HG02623 (cell line): Measurements from ENCODE around the gene ZNF408.
"Not testable (repeated sequence)": the region's sequence is repeated elsewhere in the genome, so short reads cannot be mapped to it uniquely, and the experiment has no call there.

ENCODE experiments used
- ATAC-seq: cut with Tn5 transposase; IDR thresholded peaks from one replicate; pipeline ENCODE4 v1.9.1; 2021; ENCODE audit warnings: moderate library complexity; ENCODE audit not compliant: unreplicated experiment

The ZNF408 gene

GRCh38 chr11:46696212-46696558 is 4.6 kb upstream of the ZNF408 start:
- no peak for ATAC-seq

DNA sequence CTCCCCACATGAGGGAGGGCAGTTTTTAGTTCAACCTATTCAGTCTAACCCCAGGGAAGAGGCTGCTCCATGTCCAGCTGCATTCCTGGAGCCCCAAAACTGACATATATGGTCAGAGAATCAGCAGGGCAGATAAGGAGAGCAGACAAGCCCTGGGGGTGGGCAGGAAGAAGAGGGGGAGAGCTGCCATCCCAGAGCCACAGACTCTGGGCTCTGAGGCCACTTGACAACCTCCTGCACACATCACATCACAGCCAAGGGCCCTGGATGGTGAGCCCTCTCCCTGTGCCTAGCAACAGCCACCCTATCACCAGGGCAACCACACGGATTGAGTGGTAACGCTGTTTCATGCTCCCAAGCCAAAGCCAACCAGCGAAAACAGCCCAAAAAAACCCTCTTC is 3.5 kb upstream of the ZNF408 start:
- ATAC-seq: no peak

DNA sequence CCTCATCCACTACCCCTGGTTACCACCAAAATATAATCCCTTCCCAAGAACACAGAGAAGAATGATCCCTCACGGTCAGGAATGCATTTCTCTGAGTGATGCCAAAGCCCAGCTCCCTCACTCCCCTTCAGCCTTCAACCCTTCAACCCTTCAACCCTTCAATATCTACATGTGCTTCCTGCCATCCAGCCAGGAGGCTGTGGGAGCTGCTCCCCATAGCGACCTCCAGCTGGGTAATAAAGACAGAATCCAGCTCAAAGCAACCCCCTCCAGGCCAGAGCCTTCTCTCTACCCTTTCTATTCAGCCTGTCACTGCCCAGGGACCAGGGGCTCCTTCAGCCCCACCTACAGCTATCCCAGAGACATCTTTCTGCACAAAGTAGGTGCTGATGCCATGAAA is 3.1 kb upstream of the ZNF408 start:
- ATAC-seq: no peak

- ATAC-seq: no peak
Measured at GRCh38 chr11:46698597-46698996, 2.2 kb upstream of the ZNF408 start.

- ATAC-seq: no peak
Measured at GRCh38 chr11:46701078-46701654, 335 bp downstream of the ZNF408 start.

DNA sequence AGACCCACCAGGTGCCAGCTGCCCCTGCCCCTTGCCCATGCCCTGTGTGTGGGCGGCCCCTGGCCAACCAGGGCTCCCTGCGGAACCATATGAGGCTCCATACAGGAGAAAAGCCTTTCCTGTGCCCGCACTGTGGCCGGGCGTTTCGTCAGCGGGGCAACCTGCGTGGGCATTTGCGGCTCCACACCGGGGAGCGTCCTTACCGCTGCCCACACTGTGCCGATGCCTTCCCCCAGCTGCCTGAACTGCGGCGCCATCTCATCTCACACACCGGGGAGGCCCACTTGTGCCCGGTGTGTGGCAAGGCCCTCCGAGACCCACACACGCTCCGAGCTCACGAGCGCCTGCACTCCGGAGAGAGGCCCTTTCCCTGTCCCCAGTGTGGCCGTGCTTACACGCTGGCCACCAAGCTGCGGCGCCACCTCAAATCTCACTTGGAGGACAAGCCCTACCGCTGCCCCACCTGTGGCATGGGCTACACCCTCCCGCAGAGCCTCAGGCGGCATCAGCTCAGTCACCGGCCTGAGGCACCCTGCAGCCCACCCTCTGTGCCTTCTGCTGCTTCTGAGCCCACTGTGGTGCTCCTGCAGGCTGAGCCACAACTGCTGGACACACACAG is 4.3 kb downstream of the ZNF408 start:
- ATAC-seq: no peak

- ATAC-seq: no peak
Measured at GRCh38 chr11:46706886-46707285, 6.1 kb downstream of the ZNF408 start.

DNA sequence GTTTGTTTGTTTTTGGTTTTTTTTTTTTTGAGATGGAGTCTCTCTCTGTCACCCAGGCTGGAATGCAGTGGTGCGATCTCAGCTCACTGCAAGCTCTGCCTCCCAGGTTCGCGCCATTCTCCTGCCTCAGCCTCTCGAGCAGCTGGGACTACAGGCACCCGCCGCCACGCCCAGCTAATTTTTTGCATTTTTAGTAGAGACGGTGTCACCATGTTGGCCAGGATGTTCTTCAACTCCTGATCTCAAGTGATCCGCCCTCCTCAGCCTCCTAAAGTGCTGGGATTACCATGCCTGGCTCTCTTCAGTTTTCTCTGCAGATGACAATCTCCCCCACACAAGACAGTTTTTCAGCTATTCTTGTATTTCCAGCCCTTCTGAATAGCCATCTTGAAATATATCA is 8.5 kb downstream of the ZNF408 start:
- not testable (repeated sequence) for ATAC-seq

GRCh38 chr11:46710821-46711269 is 10.0 kb downstream of the ZNF408 start:
- no peak for ATAC-seq

DNA sequence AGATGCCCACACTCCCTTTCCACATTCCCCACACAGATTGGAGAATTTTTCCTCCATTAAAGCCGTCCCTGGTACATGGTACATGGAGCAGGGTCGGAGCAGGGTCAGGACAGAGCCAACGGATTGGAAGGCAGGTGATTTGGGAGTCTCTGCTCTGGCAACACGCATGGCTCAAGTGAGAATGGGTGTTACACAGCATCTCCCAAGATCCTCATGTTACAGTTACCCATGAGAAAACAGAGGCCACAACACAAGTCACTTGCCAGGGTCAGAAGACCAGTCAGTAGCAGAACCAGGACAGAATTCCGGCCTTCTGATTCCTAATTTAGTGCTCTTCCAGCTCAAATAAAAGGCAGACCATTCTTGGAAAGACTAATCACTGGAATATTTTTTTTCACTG is 10.5 kb downstream of the ZNF408 start:
- ATAC-seq: no peak

DNA sequence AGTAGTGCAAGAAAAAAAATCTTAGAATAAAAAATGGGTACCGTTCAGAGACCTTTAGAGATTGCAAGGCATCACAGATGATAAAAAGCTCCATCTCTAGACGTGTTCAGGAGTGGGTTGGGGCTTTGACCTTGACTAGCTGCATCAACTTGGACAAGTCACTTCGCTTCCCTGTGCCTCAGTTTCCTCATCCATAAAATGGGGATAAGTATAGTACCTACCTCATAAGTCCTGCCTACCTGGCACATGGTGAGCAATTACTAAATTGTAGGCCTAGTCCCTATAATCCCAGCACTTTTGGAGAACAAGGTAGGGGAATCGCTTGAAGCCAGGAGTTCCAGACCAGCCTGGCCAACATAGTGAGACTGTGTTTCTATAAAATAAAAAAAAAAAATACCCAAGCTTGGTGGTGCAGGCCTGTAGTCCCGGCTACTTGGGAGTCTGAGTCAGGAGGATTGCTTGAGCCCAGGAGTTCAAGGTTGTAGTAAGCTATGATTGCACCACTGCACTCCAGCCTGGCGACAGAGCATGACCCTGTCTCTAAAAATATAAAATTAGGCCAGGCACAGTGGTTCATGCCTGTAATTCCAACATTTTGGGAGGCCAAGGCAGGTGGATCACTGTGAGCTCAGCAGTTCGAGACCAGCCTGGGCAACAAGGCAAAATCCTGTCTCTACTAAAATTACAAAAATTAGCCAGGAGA is 12.2 kb downstream of the ZNF408 start:
- ATAC-seq: no peak

- not testable (repeated sequence) for ATAC-seq
Measured at GRCh38 chr11:46717825-46718154, 17.0 kb downstream of the ZNF408 start.

DNA sequence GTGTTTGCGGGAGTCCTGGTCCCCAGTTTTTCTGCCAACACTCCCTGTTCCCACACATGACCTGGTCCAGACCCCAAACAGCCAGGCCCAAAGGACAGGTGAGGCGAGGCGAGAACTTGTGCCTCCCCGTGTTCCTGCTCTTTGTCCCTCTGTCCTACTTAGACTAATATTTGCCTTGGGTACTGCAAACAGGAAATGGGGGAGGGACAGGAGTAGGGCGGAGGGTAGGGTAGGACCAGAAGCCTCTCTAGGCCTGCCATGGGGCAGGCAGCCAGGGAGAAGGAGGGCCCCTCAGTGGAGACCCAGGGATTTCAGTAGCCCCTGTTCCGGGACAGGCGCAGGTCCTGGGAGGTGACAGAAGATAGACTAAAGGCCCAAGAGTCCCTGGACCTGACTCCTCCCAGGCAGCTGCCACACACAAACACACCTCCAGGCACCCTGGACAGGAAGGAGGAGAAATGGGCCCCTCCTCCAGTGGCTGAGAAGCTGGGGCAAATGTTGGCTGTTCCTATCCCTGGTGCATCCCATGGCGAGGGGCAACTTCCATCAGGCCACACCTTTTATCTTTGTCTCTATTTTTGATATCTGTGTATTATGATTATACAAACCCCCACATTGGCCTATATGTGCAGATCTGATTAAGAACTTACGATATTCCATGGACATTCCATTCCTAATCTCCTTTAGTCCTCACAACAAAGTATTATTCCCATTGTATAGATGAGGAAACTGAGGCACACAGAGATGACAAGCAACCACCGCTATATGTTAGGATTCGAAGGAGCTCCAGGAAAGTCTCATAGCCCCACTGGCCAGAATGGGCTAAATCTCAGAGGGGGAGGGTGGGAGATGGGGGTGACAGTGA is 17.6 kb downstream of the ZNF408 start:
- ATAC-seq: no peak

- no peak for ATAC-seq
Measured at GRCh38 chr11:46719048-46719542, 18.3 kb downstream of the ZNF408 start, which contains the start of gene F2. F2 (plus strand) TSS chr11:46719213; CDS start chr11:46719236, 23 bp downstream.

DNA sequence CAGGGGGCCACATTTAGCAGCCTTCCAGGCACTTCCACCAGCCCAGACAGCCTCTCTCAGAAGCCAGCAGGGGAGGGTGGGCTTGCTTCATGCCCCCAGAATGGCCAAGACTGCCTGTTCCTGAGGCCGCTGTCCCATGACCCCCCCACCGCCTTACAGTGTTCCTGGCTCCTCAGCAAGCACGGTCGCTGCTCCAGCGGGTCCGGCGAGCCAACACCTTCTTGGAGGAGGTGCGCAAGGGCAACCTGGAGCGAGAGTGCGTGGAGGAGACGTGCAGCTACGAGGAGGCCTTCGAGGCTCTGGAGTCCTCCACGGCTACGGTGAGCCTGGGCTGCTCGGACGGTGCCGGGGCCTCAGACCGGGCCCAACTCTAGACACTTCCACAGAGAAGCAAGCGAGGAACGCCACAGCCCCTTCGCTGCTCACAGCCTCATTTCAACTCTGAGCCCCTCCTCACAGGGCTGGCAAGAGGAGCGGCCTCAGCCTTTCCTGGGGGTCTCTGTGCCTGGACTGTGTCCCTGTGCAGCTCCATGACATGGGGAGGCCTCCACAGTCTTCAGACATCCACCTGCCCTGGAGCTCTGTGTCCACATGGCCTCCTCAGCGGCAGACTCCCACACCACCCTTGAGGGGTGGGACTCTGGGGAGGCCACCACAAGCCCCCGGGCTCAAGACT is 18.9 kb downstream of the ZNF408 start:
- ATAC-seq: no peak

DNA sequence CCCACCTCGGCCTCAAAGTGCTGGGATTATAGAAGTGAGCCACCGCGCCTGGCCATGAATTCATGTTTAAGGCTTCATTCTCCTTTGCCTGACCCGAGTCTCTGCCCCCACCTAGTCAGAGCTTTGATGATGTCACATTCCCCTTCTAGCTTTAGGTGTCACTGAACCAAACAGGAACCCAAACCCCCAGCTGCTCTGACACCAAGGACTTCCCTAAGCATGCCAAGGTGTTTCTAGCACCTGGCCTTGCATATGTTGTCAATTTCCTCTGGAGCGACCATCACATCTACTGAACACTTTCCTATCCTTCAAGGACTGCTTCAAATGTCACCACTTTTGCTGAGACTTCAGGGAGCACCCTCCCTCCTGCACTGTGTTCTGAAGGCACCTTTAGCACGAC is 20.5 kb downstream of the ZNF408 start:
- ATAC-seq: no peak

DNA sequence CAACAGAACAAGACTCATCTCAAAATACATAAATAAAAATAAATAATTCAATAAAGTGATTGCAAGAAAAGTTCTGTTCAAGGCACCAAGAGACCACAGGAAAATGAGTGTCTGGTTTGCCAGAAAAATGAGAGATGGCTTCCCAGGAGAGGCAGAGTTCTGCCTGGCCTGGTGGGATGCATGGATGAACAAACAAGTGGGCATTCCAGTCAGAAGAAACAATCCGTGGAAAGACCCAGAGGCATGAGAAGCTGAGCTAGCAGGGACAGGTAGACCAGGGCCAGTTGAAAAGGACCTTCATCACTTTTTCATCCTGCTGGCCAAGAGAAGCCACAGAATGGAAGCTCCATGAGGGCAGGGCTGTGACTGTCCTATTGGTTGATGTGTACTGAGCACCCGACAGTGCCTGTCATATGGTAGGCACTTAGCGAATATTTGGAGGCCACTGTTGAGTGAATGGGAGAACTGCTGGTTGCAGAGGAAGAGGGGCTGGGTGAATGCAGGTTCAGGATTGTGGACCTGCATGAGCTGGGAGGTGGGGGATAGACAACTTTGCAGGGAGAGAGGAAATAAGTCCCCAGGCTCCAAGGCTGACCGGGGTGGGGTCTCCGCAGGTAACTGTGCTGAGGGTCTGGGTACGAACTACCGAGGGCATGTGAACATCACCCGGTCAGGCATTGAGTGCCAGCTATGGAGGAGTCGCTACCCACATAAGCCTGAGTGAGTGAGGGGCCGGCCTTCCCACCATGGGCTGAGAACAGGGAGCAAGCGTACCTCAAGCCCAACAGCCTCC is 21.9 kb downstream of the ZNF408 start:
- no peak for ATAC-seq

DNA sequence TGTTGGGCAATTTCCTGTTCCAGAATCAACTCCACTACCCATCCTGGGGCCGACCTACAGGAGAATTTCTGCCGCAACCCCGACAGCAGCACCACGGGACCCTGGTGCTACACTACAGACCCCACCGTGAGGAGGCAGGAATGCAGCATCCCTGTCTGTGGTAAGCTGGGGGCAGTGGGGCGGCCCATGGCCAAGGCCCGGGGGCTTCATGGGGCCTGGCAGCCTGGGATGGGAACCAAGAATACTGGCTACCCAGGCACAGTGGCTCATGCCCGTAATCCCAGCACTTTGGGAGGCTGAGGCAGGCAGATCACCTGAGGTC is 22.5 kb downstream of the ZNF408 start:
- no peak for ATAC-seq

GRCh38 chr11:46724088-46724487 is 23.3 kb downstream of the ZNF408 start:
- ATAC-seq: no peak
